ENCODE data around the gene TPM4. TPM values are rescaled to one million over a fixed set of nuclear protein-coding genes. Genes with fewer than 3 reads are reported as not detected.

TPM4 gene
- total RNA-seq, 1 donor from 2014 or later, result 520 TPM

Other genes with a start within 250 kb of the TPM4 start
- gene CYP4F2, start 178.4 kb upstream of the TPM4 start, total RNA-seq, result not detected in 2 replicates
- not detected in 2 replicates for gene CYP4F11, start 142.0 kb upstream of the TPM4 start, total RNA-seq
- gene OR10H4, start 127.5 kb upstream of the TPM4 start, total RNA-seq, result not detected in 2 replicates
- gene RAB8A, start 35.4 kb downstream of the TPM4 start, total RNA-seq, result 256 and 261 TPM in 2 replicates
- gene HSH2D, start 67.2 kb downstream of the TPM4 start, total RNA-seq, result 42.3 and 43.5 TPM in 2 replicates
- not detected in 2 replicates for gene CIB3, start 97.0 kb downstream of the TPM4 start, total RNA-seq
- 65.6 and 68.6 TPM in 2 replicates for gene FAM32A, start 108.9 kb downstream of the TPM4 start, total RNA-seq
- gene AP1M1, start 121.4 kb downstream of the TPM4 start, total RNA-seq, result 106 and 120 TPM in 2 replicates
- 2.4 and 2.7 TPM in 2 replicates for gene KLF2, start 248.3 kb downstream of the TPM4 start, total RNA-seq